Right cardiac atrium (tissue), 5 donors: ENCODE results near the gene IQCE. TPM values are rescaled to one million over a fixed set of nuclear protein-coding genes. Genes with fewer than 3 reads are reported as not detected.
A peak's percentile ranks its signal among the peaks of the same experiment; 100 is the strongest.

Experiments used
- ATAC-seq, 2 donors: fragments of 200-7000 bp; cut with Tn5 transposase; one replicate each; pipeline versions ENCODE4 v1.8.0 to v1.9.1; 2020; ENCODE audit warnings: moderate library complexity in 2 of 2, mild to moderate bottlenecking in 1 of 2
- DNase-seq, 3 donors: peaks; one replicate each; pipeline ENCODE4 v3.0.0-alpha.2; 2020
- H3K27ac ChIP-seq: one replicate; pipeline ENCODE4 v1.5.1; 2013; ENCODE audit warnings: mild to moderate bottlenecking, low read length, control low read depth, moderate library complexity
- H3K27me3 ChIP-seq: one replicate; pipeline ENCODE4 v1.6.1; 2013; ENCODE audit not compliant: control insufficient read depth, insufficient read depth
- H3K4me1 ChIP-seq: one replicate; pipeline ENCODE4 v1.6.1; 2013; ENCODE audit warnings: low read length; ENCODE audit not compliant: control insufficient read depth, insufficient read depth
- H3K4me3 ChIP-seq: one replicate; pipeline ENCODE4 v1.5.1; 2013; ENCODE audit warnings: low read length, control low read depth
- H3K9me3 ChIP-seq: one replicate; pipeline ENCODE4 v1.6.1; 2013; ENCODE audit warnings: low read length; ENCODE audit not compliant: control insufficient read depth
- WGBS: extraction: QIAGEN DNeasy Blood & Tissue Kit; methylation state at CpG from one replicate; pipeline ENCODE4 v1.1.7; 2013; 5-methylcytosine and 5-hydroxymethylcytosine counted together
- intact Hi-C, 4 donors: fragments of 100-400 bp; cut with DNase I; formaldehyde crosslinking; loops; one replicate each; pipeline versions ENCODE4 v1.11.0 to v1.14.0; 2022 to 2023
- polyA plus RNA-seq: library from polyadenylated mRNA; stranded (reverse); fragments of 200-250 nt; gene quantifications from one replicate; pipeline ENCODE4 v1.2.3, GENCODE V29; 2013
- total RNA-seq, 4 donors: library from RNA; stranded (reverse); fragmentation: NEBNext Ultra II Directional; extraction: Animal tissue kit (Norgen Biotek cat#: 25700); gene quantifications; one replicate each; pipeline ENCODE4 v1.2.1, GENCODE V29; 2021
- donor health status: healthy with polysubstance abuse.
- donor health status: DM: no; HTN: yes; CAD: no.
- donor health status: DM: no; HTN: no; CAD: no.
- donor health status: DM: no; HTN: yes; CAD: no; lungs with severe emphysema.
- donor health status: DM: yes; HTN: yes; CAD: no.

IQCE gene
- total and polyA plus RNA-seq, 5 donors, result 7.9 to 16.0 (median 15.1) TPM

GRCh38 chr7:2575733-2576340, 17.1 kb downstream of the IQCE start:
- DNase-seq (no peak), ATAC-seq (no peak)
- Histone ChIP-seq H3K4me3 (no peak overlapping the region), H3K27ac (no peak overlapping the region), H3K9me3 (no peaks in the 10 kb centered on the region), H3K27me3 (no peaks in the 10 kb centered on the region), H3K4me1 (no peaks in the 10 kb centered on the region)
- intact Hi-C loops, result no loop called here
- 85% methylated on average over 21 of the region's 21 CpGs for WGBS

GRCh38 chr7:2576742-2577491, 18.1 kb downstream of the IQCE start:
- no peak for DNase-seq
- no peak overlapping the region for H3K27ac ChIP-seq

GRCh38 chr7:2577914-2578680, 19.3 kb downstream of the IQCE start:
- DNase-seq, result no peak
- Histone ChIP-seq H3K27me3 (no peaks in the 10 kb centered on the region), H3K9me3 (no peaks in the 10 kb centered on the region), H3K27ac (no peak overlapping the region), H3K4me1 (no peaks in the 10 kb centered on the region), H3K4me3 (no peak overlapping the region)
- WGBS, result 95% methylated on average over 73 of the region's 73 CpGs
- intact Hi-C loops, result no loop called here
- ATAC-seq, result no peak

More at GRCh38 chr7:2576742-2577491, 18.1 kb downstream of the IQCE start:
- ATAC-seq, result no peak
- no peaks in the 10 kb centered on the region for H3K9me3 ChIP-seq
- intact Hi-C loops, result no loop called here
- no peaks in the 10 kb centered on the region for H3K27me3 ChIP-seq
- 92% methylated on average over 56 of the region's 56 CpGs for WGBS
- H3K4me3 ChIP-seq, result no peak overlapping the region
- no peaks in the 10 kb centered on the region for H3K4me1 ChIP-seq

- no peaks in the 10 kb centered on the region for H3K4me1 ChIP-seq
- H3K27ac ChIP-seq, result no peak overlapping the region
- ATAC-seq (no peak), DNase-seq (no peak)
- no peaks in the 10 kb centered on the region for H3K9me3 ChIP-seq
- WGBS, result 94% methylated on average over 11 of the region's 11 CpGs
- H3K27me3 ChIP-seq, result no peaks in the 10 kb centered on the region
- intact Hi-C loops, result no loop called here
- no peak overlapping the region for H3K4me3 ChIP-seq
These were observed 21.9 kb downstream of the IQCE start for GRCh38 chr7:2580636-2581035.

- Histone ChIP-seq H3K27me3 (no peaks in the 10 kb centered on the region), H3K4me3 (no peak overlapping the region), H3K4me1 (no peaks in the 10 kb centered on the region), H3K9me3 (no peaks in the 10 kb centered on the region), H3K27ac (no peak overlapping the region)
- intact Hi-C loops, result no loop called here
- DNase-seq (no peak), ATAC-seq (peak; percentile 27 to 39)
- 84% methylated on average over 24 of the region's 24 CpGs for WGBS
These were observed 23.4 kb downstream of the IQCE start for GRCh38 chr7:2582006-2582735.

GRCh38 chr7:2583798-2584580, 25.2 kb downstream of the IQCE start:
- ATAC-seq (no peak), DNase-seq (no peak)
- no peaks in the 10 kb centered on the region for H3K9me3 ChIP-seq
- H3K4me3 ChIP-seq, result no peak overlapping the region
- H3K27ac ChIP-seq, result no peak overlapping the region
- H3K4me1 ChIP-seq, result no peaks in the 10 kb centered on the region
- no peaks in the 10 kb centered on the region for H3K27me3 ChIP-seq
- intact Hi-C loops, result no loop called here
- 95% methylated on average over 44 of the region's 54 CpGs for WGBS

- H3K9me3 ChIP-seq, result no peaks in the 10 kb centered on the region
- intact Hi-C loops, result no loop called here
- H3K27ac ChIP-seq, result no peak overlapping the region
- no peaks in the 10 kb centered on the region for H3K27me3 ChIP-seq
- H3K4me1 ChIP-seq, result no peaks in the 10 kb centered on the region
- 89% methylated on average over 19 of the region's 19 CpGs for WGBS
- H3K4me3 ChIP-seq, result no peak overlapping the region
- DNase-seq (no peak), ATAC-seq (no peak)
These were observed 26.7 kb downstream of the IQCE start for GRCh38 chr7:2585446-2585845.

- WGBS, result 93% methylated on average over 24 of the region's 24 CpGs
- no peaks in the 10 kb centered on the region for H3K27me3 ChIP-seq
- no peaks in the 10 kb centered on the region for H3K9me3 ChIP-seq
- ATAC-seq, result no peak
- H3K27ac ChIP-seq, result no peak overlapping the region
- no peak overlapping the region for H3K4me3 ChIP-seq
- no peaks in the 10 kb centered on the region for H3K4me1 ChIP-seq
- DNase-seq, result peak in 1 of 3 donors; percentile 51
- intact Hi-C loops, result no loop called here
These were observed 27.7 kb downstream of the IQCE start for GRCh38 chr7:2586326-2587020.

- Histone ChIP-seq H3K4me1 (no peaks in the 10 kb centered on the region), H3K27me3 (no peaks in the 10 kb centered on the region), H3K4me3 (no peak overlapping the region), H3K27ac (no peak overlapping the region), H3K9me3 (no peaks in the 10 kb centered on the region)
- DNase-seq (no peak), ATAC-seq (peak in 1 of 2 donors; percentile 13)
- WGBS, result 88% methylated on average over 9 of the region's 9 CpGs
- intact Hi-C loops, result no loop called here
These were observed 28.4 kb downstream of the IQCE start for GRCh38 chr7:2587134-2587533.

- H3K27ac ChIP-seq, result no peak overlapping the region
- H3K4me1 ChIP-seq, result no peaks in the 10 kb centered on the region
- H3K9me3 ChIP-seq, result no peaks in the 10 kb centered on the region
- 97% methylated on average over 21 of the region's 21 CpGs for WGBS
- no peak overlapping the region for H3K4me3 ChIP-seq
- H3K27me3 ChIP-seq, result no peaks in the 10 kb centered on the region
- intact Hi-C loops, result no loop called here
- DNase-seq (peak in 1 of 3 donors; percentile 42), ATAC-seq (no peak)
These were observed 29.0 kb downstream of the IQCE start for GRCh38 chr7:2587778-2588177.
